K562 (cell line): Measurements from ENCODE around the gene RPS8. TPM values are rescaled to one million over a fixed set of nuclear protein-coding genes. Genes with fewer than 3 reads are reported as not detected.

Source experiments
- DIDO1 ChIP-seq: fragments of 450-650 bp; IDR thresholded peaks from 2 replicates; pipeline ENCODE4 v1.6.1; 2016; ENCODE audit warnings: low read depth, missing biosample characterization, missing genetic modification characterization
- DMBX1 ChIP-seq: fragments of 250-450 bp; sonication (Bioruptor Pico); IDR thresholded peaks from 2 replicates; pipeline ENCODE4 v1.8.0; 2022; ENCODE audit warnings: inconsistent platforms, mild to moderate bottlenecking, moderate library complexity, borderline replicate concordance
- EP300 ChIP-seq: IDR thresholded peaks from 2 replicates; pipeline ENCODE4 v1.6.1; 2012; ENCODE audit warnings: low read length, improper control_type of control experiment
- HMGXB4 ChIP-seq: sonication (generic); formaldehyde crosslinking; IDR thresholded peaks from 2 replicates; pipeline ENCODE4 v1.8.1; 2023; ENCODE audit warnings: mild to moderate bottlenecking, missing genetic modification reagents
- HNRNPH1 ChIP-seq: fragments of 200-400 bp; formaldehyde crosslinking; optimal IDR thresholded peaks from 2 replicates; pipeline ENCODE3; 2017; ENCODE audit warnings: low read depth, mild to moderate bottlenecking, low read length, moderate library complexity
- KAT7 ChIP-seq: sonication (generic); formaldehyde crosslinking; IDR thresholded peaks from 2 replicates; pipeline ENCODE4 v1.8.0; 2022; ENCODE audit warnings: missing genetic modification reagents, mild to moderate bottlenecking, borderline replicate concordance
- MYBL2 ChIP-seq, 2 experiments: fragments of 450-650 bp in 1 of 2; sonication (generic) in 1 of 2; formaldehyde crosslinking in 1 of 2; IDR thresholded peaks; 2 replicates each; pipeline versions ENCODE4 v1.6.1 to v1.8.1; 2017 to 2022; ENCODE audit warnings: borderline replicate concordance in 1 of 2, inconsistent platforms in 1 of 2, low read depth in 1 of 2, mild to moderate bottlenecking in 1 of 2, missing genetic modification reagents in 1 of 2, moderate library complexity in 1 of 2
- NCOA1 ChIP-seq: fragments of 450-650 bp; IDR thresholded peaks from 2 replicates; pipeline ENCODE4 v1.6.1; 2016; ENCODE audit warnings: low read depth
- NFE2 ChIP-seq: IDR thresholded peaks from 2 replicates; pipeline ENCODE4 v1.6.1; 2014; ENCODE audit warnings: antibody characterized with exemption, low read depth
- RBM25 ChIP-seq: fragments of 200-400 bp; formaldehyde crosslinking; IDR thresholded peaks from 2 replicates; pipeline ENCODE4 v1.6.1; 2018; ENCODE audit warnings: low read length, low read depth, moderate library complexity; ENCODE audit not compliant: severe bottlenecking
- ZHX1 ChIP-seq: fragments of 150-350 bp; conservative IDR thresholded peaks from 2 replicates; pipeline ENCODE4 v1.6.1; 2014; ENCODE audit warnings: low read length
- ZNF175 ChIP-seq: fragments of 200-800 bp; sonication (Bioruptor generic); IDR thresholded peaks from 2 replicates; pipeline ENCODE4 v1.6.1; 2016; ENCODE audit warnings: low read depth, mild to moderate bottlenecking, missing genetic modification characterization, missing compliant biosample characterization
- ZNF311 ChIP-seq: fragments of 250-450 bp; sonication (Bioruptor Pico); IDR thresholded peaks from 2 replicates; pipeline ENCODE4 v1.4.0; 2020; ENCODE audit warnings: mild to moderate bottlenecking, moderate library complexity
- ZNF347 ChIP-seq: fragments of 450-650 bp; formaldehyde crosslinking; IDR thresholded peaks from 2 replicates; pipeline ENCODE4 v1.4.0; 2020; ENCODE audit warnings: low read depth, mild to moderate bottlenecking, moderate library complexity
- polyA plus RNA-seq, 8 experiments: library from polyadenylated mRNA; depleted of rRNA in 4 of 8; stranded (reverse) in 5 of 8; unstranded in 3 of 8; fragments of >200 nt; fragmentation: Nextera tagmentation in 2 of 8; fragmentation: Illumina TruSeq in 1 of 8; extraction: Ambion mirVana in 2 of 8; extraction: Trizol in 1 of 8; gene quantifications; 2 replicates each; pipeline versions ENCODE4 v1.2.1 to v1.2.3, GENCODE V29; 2011 to 2014; ENCODE audit warnings: inconsistent platforms in 1 of 8, missing spikeins in 1 of 8
- total RNA-seq, 7 experiments: library from RNA; depleted of rRNA in 6 of 7; stranded (reverse); fragments of >200 nt in 6 of 7; fragmentation: Illumina TruSeq in 2 of 7; extraction: Trizol in 2 of 7; gene quantifications; 2 replicates each; pipeline versions ENCODE4 v1.2.1 to v1.2.3, GENCODE V29; 2011 to 2021; ENCODE audit warnings: low replicate concordance in 1 of 7
- TF ChIP-seq, protein P1 (sequence below), 2 experiments: fragments of 450-650 bp; IDR thresholded peaks; 2 replicates each; pipeline ENCODE4 v1.6.1; 2018; ENCODE audit warnings: mild to moderate bottlenecking in 2 of 2, low read depth in 1 of 2; ENCODE audit not compliant: partially characterized antibody in 2 of 2
- TF ChIP-seq, protein P2 (sequence below): fragments of 450-650 bp; formaldehyde crosslinking; IDR thresholded peaks from 2 replicates; pipeline ENCODE4 v1.4.0; 2020; ENCODE audit warnings: mild to moderate bottlenecking, moderate library complexity

Gene RPS8
- total and polyA plus RNA-seq, 9 of the 15 experiments (the other 6 are each of a cell fraction or from before 2014, with no cell fraction given) = 2,431 to 4,168 (median 3,109) TPM

- TF ChIP-seq, protein P1, sequence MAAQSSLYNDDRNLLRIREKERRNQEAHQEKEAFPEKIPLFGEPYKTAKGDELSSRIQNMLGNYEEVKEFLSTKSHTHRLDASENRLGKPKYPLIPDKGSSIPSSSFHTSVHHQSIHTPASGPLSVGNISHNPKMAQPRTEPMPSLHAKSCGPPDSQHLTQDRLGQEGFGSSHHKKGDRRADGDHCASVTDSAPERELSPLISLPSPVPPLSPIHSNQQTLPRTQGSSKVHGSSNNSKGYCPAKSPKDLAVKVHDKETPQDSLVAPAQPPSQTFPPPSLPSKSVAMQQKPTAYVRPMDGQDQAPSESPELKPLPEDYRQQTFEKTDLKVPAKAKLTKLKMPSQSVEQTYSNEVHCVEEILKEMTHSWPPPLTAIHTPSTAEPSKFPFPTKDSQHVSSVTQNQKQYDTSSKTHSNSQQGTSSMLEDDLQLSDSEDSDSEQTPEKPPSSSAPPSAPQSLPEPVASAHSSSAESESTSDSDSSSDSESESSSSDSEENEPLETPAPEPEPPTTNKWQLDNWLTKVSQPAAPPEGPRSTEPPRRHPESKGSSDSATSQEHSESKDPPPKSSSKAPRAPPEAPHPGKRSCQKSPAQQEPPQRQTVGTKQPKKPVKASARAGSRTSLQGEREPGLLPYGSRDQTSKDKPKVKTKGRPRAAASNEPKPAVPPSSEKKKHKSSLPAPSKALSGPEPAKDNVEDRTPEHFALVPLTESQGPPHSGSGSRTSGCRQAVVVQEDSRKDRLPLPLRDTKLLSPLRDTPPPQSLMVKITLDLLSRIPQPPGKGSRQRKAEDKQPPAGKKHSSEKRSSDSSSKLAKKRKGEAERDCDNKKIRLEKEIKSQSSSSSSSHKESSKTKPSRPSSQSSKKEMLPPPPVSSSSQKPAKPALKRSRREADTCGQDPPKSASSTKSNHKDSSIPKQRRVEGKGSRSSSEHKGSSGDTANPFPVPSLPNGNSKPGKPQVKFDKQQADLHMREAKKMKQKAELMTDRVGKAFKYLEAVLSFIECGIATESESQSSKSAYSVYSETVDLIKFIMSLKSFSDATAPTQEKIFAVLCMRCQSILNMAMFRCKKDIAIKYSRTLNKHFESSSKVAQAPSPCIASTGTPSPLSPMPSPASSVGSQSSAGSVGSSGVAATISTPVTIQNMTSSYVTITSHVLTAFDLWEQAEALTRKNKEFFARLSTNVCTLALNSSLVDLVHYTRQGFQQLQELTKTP (IDR thresholded peaks at IDR 0.05; ENCODE audit: low read depth in 1 of 2, partially characterized antibody in 2 of 2) = peak; percentile 23 to 41
- TF ChIP-seq NCOA1 = peak; percentile 64; the same call in 1 of the 2 replicates
- no peak for TF ChIP-seq DIDO1
- TF ChIP-seq MYBL2 (IDR thresholded peaks at IDR 0.05; ENCODE audit: low read depth) = no peak
- TF ChIP-seq MYBL2 (CRISPR knock-in tag; IDR thresholded peaks at IDR 0.05; ENCODE audit: borderline replicate concordance) = no peak
- TF ChIP-seq DMBX1 = peak; percentile 57; the same call in 1 of the 2 replicates
- TF ChIP-seq NFE2 = 0 out of 2 replicates have a peak, but pooled peaks have one; percentile 21
- TF ChIP-seq ZHX1 = peak; percentile 69; the same call in 1 of the 2 replicates
- no peak; the same call in 1 of the 2 replicates for TF ChIP-seq EP300
- TF ChIP-seq HNRNPH1 = no peak
- TF ChIP-seq ZNF175 = peak; percentile 70
- TF ChIP-seq HMGXB4 (CRISPR knock-in tag) = no peak
- TF ChIP-seq KAT7 (CRISPR knock-in tag) = no peak; the same call in 1 of the 2 replicates
- no peak for TF ChIP-seq ZNF347 (CRISPR knock-in tag)
- no peak for TF ChIP-seq ZNF311 (CRISPR knock-in tag)
- no peak for TF ChIP-seq RBM25
- TF ChIP-seq, protein P2, sequence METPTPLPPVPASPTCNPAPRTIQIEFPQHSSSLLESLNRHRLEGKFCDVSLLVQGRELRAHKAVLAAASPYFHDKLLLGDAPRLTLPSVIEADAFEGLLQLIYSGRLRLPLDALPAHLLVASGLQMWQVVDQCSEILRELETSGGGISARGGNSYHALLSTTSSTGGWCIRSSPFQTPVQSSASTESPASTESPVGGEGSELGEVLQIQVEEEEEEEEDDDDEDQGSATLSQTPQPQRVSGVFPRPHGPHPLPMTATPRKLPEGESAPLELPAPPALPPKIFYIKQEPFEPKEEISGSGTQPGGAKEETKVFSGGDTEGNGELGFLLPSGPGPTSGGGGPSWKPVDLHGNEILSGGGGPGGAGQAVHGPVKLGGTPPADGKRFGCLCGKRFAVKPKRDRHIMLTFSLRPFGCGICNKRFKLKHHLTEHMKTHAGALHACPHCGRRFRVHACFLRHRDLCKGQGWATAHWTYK (CRISPR knock-in tag) = peak; percentile 71; the same call in 1 of the 2 replicates
These were observed 24.6 kb downstream of the RPS8 start, which contains the start of gene PLK3 (continued) for GRCh38 chr1:44799770-44800584.
